ENCODE data around the gene LDB2.
"Not testable (repeated sequence)": the region's sequence is repeated elsewhere in the genome, so short reads cannot be mapped to it uniquely, and the experiment has no call there.

Gene LDB2

DNA sequence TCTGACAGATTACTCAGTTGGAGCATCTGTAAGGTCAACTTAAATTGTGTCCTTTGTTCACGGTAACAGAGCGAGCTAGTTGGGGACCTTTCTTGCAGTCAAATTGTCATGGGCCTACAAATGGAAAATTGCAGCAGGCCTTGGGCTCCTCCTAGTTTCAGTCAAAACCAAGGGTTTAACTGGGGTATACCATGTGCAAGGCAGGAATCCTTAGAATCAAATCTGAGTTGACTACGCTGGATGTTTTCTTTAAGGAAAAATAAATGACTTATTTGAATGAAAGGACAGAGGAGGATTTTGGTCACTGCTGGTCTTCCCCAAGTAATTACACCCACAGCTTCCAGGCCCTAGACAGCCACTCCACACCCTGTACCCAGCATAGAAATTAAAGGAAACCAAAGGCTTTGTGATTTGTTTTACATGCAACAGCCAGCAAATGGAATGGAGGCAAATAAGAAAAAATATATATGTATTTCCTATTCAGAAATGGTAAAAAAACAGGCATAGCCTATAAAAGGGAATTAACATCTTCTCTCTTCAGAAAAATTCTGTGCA is 307.1 kb downstream of the LDB2 start:
- DNase-seq, result no peak

DNA sequence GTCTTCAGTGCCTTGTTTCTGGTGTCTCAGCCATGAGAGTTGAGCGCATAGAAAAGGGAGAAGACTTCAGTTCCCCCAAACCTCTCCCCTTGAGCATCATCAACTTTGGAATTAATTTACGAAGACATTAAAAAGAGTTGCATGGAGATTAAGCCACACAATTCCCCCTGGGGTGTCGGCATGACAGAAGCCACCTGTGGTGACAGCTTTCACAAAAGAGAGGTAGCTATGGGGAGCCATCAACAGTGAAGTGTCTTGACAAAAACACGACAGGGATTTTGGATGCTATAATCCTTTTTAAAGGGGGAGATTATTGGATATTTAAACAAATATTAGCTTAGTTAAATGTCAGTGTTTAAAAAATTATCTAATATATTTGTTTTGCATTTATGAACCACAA is 307.6 kb downstream of the LDB2 start:
- DNase-seq, result no peak

- no peak for DNase-seq
Measured at GRCh38 chr4:16588651-16589050, 309.8 kb downstream of the LDB2 start.

GRCh38 chr4:16588149-16588548 is 310.3 kb downstream of the LDB2 start:
- no peak for DNase-seq

GRCh38 chr4:16585053-16585452 is 313.4 kb downstream of the LDB2 start:
- no peak for DNase-seq

DNA sequence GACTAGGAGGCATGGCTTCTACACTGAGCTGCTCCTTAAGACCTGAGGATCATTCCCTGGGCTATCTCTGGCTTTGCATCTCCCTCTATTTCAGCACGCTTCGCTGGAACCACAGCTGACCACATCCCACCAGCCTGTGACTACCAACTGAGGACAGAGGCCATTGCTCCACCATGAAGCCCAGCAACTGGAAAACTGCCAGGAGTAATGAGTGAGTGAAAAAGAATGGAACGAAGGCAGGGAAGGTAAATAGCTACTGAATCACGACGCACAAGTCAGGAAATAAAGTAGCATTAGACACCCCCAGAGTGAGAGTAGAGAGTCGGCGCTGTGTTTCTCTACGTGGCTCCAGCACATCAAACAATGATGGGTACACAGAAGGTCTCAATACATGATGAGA is 314.7 kb downstream of the LDB2 start:
- peak; percentile 73 for DNase-seq

DNA sequence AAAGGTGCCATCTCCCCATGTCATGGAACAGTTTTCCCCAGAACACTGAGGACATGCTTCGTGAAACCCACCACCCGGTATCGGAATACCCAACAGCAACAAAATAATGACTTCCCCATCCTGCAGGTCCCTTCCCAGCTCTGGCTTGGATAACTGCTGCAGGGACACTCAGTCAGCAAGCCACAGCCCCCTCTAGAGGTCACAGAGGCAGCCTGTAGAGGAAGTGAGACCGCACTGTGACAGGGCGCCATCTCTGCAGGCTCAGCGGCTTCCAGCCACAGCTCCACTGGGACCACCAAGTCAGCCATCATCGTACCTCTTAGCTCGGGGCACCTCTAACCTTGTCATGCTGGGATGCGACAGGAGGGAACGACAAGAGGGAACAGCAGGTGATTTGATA is 315.9 kb downstream of the LDB2 start:
- DNase-seq, result no peak

DNA sequence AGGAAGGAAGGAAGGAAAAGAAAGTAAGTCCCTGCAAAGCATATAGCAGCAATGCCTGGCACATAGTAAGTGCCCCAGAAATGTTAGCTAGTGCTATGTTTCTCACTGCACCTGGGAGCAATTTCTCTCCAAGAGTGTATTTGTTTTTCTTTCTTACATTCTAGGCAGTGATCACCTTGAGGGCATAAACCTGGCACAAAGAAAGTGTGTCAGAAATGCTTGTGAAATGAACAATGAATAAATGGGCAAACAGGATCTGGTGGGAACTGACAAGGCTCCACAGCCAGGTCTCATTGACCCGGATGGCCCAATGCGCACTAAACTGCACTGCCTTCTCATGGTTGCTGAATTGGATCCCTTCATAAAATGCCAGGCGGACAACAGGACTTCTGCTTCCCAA is 316.4 kb downstream of the LDB2 start:
- DNase-seq, result no peak

DNA sequence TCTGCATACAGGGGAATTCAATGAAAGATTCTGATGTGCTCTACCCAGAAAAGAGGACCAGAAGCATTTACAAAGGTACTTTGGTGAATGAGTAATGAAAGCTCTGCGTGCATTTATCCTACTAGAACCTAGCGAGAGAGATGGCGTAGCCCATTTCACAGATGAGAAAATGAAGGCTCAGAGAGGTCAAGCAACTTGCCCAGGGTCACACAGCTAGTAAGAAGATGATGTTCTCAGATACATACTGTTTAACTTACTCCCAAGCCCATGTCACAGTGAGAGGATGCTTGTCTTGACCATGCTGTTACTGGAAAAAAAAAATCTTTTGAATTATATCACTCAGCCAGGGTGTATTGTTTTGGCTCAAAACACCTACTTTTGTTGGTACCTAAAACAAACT is 317.3 kb downstream of the LDB2 start:
- no peak for DNase-seq

- DNase-seq, result no peak
Measured at GRCh38 chr4:16580514-16580913, 317.9 kb downstream of the LDB2 start.

DNA sequence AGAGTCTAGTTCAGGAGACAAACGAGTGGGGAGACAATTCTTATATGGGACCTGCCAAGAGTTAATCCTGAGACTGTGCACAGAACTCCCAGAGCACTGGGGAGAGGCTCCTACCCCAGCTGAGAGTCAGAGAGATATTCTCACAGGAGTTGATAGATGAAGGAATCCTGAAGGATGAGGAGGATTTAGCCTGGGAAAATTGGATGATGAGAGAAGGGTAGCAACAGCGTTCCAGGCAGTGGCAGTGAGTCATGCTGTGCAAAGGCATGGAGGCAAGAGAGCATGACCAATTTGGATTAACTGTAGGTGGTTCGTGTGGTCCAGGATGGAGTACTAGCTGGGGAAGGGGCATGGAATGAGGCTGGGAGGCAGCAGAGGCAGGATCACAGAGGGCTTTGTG is 318.6 kb downstream of the LDB2 start:
- peak; percentile 52 for DNase-seq

GRCh38 chr4:16577177-16577576 is 321.3 kb downstream of the LDB2 start:
- no peak for DNase-seq

DNA sequence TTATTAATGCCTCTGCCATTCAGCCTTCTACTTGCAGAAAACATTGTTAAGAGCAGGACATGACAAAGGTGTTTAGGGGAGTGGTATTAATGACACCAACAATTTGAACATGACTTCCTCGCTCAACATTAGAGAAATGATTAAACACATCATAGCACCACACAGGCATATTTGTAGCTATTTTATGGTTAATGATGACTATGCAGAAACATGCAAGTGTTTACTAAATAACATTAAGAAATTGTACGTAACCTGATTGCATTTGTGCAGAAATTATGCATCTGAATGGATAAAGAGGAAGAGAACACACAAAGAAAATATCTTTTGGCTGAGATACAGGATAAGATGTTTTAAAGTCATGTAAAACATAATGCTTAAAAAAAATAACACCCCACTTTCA is 323.5 kb downstream of the LDB2 start:
- DNase-seq, result no peak

- DNase-seq, result peak; percentile 68
Measured at GRCh38 chr4:16573739-16574138, 324.7 kb downstream of the LDB2 start.

- peak; percentile 35 for DNase-seq
Measured at GRCh38 chr4:16573206-16573605, 325.2 kb downstream of the LDB2 start.

DNA sequence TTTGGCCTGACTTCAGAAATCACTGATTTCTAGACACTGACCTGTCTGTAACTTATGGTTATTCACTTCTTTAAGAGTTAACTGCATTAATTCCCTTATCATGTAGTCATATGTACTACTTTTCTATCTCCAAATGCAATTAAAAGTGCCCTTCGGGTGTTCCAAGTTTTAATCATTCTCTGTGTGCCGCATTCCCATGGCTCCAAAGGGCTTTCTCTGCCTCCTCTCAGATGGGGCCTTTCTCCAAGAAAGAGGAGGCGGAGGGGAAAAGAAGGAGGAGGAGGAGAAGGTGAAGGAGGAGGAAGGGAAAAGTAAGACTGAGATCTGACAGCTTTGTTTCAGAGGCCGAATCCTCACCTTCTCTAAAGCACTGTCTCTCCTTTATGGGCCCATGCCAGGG is 325.8 kb downstream of the LDB2 start:
- DNase-seq, result no peak

- no peak for DNase-seq
Measured at GRCh38 chr4:16572161-16572560, 326.3 kb downstream of the LDB2 start.

DNA sequence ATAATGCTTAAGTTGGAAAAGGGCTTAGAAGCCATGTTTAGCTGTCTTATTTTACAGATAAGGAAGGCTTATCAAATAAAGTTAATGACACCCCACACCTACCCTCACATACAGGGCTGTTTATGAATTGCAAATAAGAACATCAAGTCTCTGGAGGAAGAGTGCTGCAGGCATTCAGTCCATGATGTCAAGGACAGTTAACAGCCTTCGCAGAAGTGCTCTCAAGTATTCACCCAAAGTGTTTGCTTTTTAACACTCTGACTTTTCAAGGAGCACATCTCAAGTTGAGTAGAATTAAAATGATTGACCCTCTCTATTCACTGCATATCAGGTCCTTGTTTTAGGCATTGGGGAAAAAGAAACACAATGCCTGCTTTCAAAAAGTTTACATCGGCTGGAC is 328.7 kb downstream of the LDB2 start:
- no peak for DNase-seq

- not testable (repeated sequence) for DNase-seq
Measured at GRCh38 chr4:16557316-16557715, 341.1 kb downstream of the LDB2 start.

- no peak for DNase-seq
Measured at GRCh38 chr4:16555156-16555555, 343.3 kb downstream of the LDB2 start.

DNA sequence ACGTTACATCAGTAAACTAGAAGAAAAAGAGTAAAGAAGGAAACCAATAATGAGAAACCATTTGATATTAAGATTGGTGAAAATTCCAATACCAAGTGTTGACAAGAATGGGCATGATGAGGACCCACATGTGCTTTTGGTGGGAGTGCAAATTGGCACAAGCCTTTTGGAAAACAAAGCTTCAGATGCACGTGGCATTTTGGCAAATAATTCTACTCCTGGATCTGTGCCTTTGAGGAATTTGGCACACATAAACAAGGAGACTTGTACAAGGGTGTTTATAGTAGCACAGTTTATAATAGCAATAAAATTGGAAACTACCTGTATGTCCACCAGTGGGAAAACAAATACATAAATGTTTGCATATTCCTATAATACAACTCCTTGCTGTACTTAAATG is 347.9 kb downstream of the LDB2 start:
- DNase-seq, result no peak

- DNase-seq, result no peak
Measured at GRCh38 chr4:16545656-16546055, 352.8 kb downstream of the LDB2 start.

GRCh38 chr4:16544869-16545268 is 353.6 kb downstream of the LDB2 start:
- DNase-seq, result no peak

- no peak for DNase-seq
Measured at GRCh38 chr4:16544251-16544721, 354.2 kb downstream of the LDB2 start.

GRCh38 chr4:16537926-16538325 is 360.5 kb downstream of the LDB2 start:
- DNase-seq, result no peak

Measured in fibroblast of skin of scalp (primary cell).